ENCODE measurements around the gene WDFY4.

The WDFY4 gene

GRCh38 chr10:48896756-48897440, 212.2 kb downstream of the WDFY4 start:
- TF ChIP-seq FOXA1 (IDR thresholded peaks at IDR 0.05) (no peak), HDGF (IDR thresholded peaks at IDR 0.05; ENCODE audit: borderline replicate concordance) (no peak), SUZ12 (IDR thresholded peaks at IDR 0.05) (no peak), ZNF384 (IDR thresholded peaks at IDR 0.05) (no peak), CTBP1 (IDR thresholded peaks at IDR 0.05; ENCODE audit: borderline replicate concordance) (no peak), FOXK2 (IDR thresholded peaks at IDR 0.05) (no peak), LEF1 (IDR thresholded peaks at IDR 0.05; ENCODE audit: borderline replicate concordance) (no peak), ELF4 (IDR thresholded peaks at IDR 0.05) (no peak), NFRKB (IDR thresholded peaks at IDR 0.05) (no peak), SP1 (IDR thresholded peaks at IDR 0.05) (no peak), ARNT (IDR thresholded peaks at IDR 0.05) (no peak), FOXM1 (IDR thresholded peaks at IDR 0.05; ENCODE audit: borderline replicate concordance) (no peak)
- ChIA-PET POLR2A (no interaction called here), CTCF (no interaction called here)
- DNase-seq (ENCODE audit: extremely low spot score) = no peak

- ChIA-PET CTCF (no interaction called here), POLR2A (no interaction called here)
- TF ChIP-seq PKNOX1 (IDR thresholded peaks at IDR 0.05) (no peak), TARDBP (IDR thresholded peaks at IDR 0.05) (no peak), FOXM1 (IDR thresholded peaks at IDR 0.05; ENCODE audit: borderline replicate concordance) (no peak), CTBP1 (IDR thresholded peaks at IDR 0.05; ENCODE audit: borderline replicate concordance) (no peak), NFRKB (IDR thresholded peaks at IDR 0.05) (no peak), SP1 (IDR thresholded peaks at IDR 0.05) (no peak), FOXK2 (IDR thresholded peaks at IDR 0.05) (no peak), ELF4 (IDR thresholded peaks at IDR 0.05) (no peak), FOXA1 (IDR thresholded peaks at IDR 0.05) (no peak), L3MBTL2 (conservative IDR thresholded peaks at IDR 0.05) (no peak), SUZ12 (IDR thresholded peaks at IDR 0.05) (no peak), BHLHE40 (IDR thresholded peaks at IDR 0.05; ENCODE audit: borderline replicate concordance) (no peak), HDGF (IDR thresholded peaks at IDR 0.05; ENCODE audit: borderline replicate concordance) (no peak), ARNT (IDR thresholded peaks at IDR 0.05) (no peak), LEF1 (IDR thresholded peaks at IDR 0.05; ENCODE audit: borderline replicate concordance) (no peak), ZNF384 (IDR thresholded peaks at IDR 0.05) (no peak)
- no peak for DNase-seq (ENCODE audit: extremely low spot score)
Measured at GRCh38 chr10:48897441-48897790, 212.7 kb downstream of the WDFY4 start.

GRCh38 chr10:48898426-48898825, 213.8 kb downstream of the WDFY4 start:
- TF ChIP-seq L3MBTL2 (conservative IDR thresholded peaks at IDR 0.05) = no peak
- TF ChIP-seq SUZ12 (IDR thresholded peaks at IDR 0.05) = no peak
- TF ChIP-seq SP1 (IDR thresholded peaks at IDR 0.05) = no peak
- no peak for TF ChIP-seq BHLHE40 (IDR thresholded peaks at IDR 0.05; ENCODE audit: borderline replicate concordance)
- TF ChIP-seq ELF4 (IDR thresholded peaks at IDR 0.05) = no peak
- ChIA-PET CTCF (no interaction called here), POLR2A (no interaction called here)
- DNase-seq (ENCODE audit: extremely low spot score) = no peak

GRCh38 chr10:48899781-48900180, 215.1 kb downstream of the WDFY4 start:
- CTCF ChIA-PET = no interaction called here
- TF ChIP-seq BHLHE40 (IDR thresholded peaks at IDR 0.05; ENCODE audit: borderline replicate concordance) = no peak
- no peak for TF ChIP-seq FOXA1 (IDR thresholded peaks at IDR 0.05)
- TF ChIP-seq PKNOX1 (IDR thresholded peaks at IDR 0.05) = no peak
- no peak for TF ChIP-seq NFRKB (IDR thresholded peaks at IDR 0.05)
- no peak for TF ChIP-seq CTBP1 (IDR thresholded peaks at IDR 0.05; ENCODE audit: borderline replicate concordance)
- TF ChIP-seq HDGF (IDR thresholded peaks at IDR 0.05; ENCODE audit: borderline replicate concordance) = no peak
- TF ChIP-seq L3MBTL2 (conservative IDR thresholded peaks at IDR 0.05) = no peak
- TF ChIP-seq ELF4 (IDR thresholded peaks at IDR 0.05) = no peak
- no peak for DNase-seq (ENCODE audit: extremely low spot score)
- POLR2A ChIA-PET = no interaction called here

GRCh38 chr10:48900371-48900801, 215.7 kb downstream of the WDFY4 start:
- ChIA-PET CTCF (no interaction called here), POLR2A (no interaction called here)

More at GRCh38 chr10:48900371-48900801, 215.7 kb downstream of the WDFY4 start:
- no peak for DNase-seq (ENCODE audit: extremely low spot score)
- TF ChIP-seq ELF4 (IDR thresholded peaks at IDR 0.05) = no peak
- TF ChIP-seq ARNT (IDR thresholded peaks at IDR 0.05) = no peak
- no peak for TF ChIP-seq ZNF384 (IDR thresholded peaks at IDR 0.05)
- no peak for TF ChIP-seq BHLHE40 (IDR thresholded peaks at IDR 0.05; ENCODE audit: borderline replicate concordance)
- TF ChIP-seq NFRKB (IDR thresholded peaks at IDR 0.05) = no peak
- no peak for TF ChIP-seq FOXM1 (IDR thresholded peaks at IDR 0.05; ENCODE audit: borderline replicate concordance)
- TF ChIP-seq FOXA1 (IDR thresholded peaks at IDR 0.05) = no peak
- no peak for TF ChIP-seq CTBP1 (IDR thresholded peaks at IDR 0.05; ENCODE audit: borderline replicate concordance)
- TF ChIP-seq LEF1 (IDR thresholded peaks at IDR 0.05; ENCODE audit: borderline replicate concordance) = no peak
- no peak for TF ChIP-seq TARDBP (IDR thresholded peaks at IDR 0.05)
- TF ChIP-seq SUZ12 (IDR thresholded peaks at IDR 0.05) = no peak
- no peak for TF ChIP-seq L3MBTL2 (conservative IDR thresholded peaks at IDR 0.05)
- TF ChIP-seq SP1 (IDR thresholded peaks at IDR 0.05) = no peak
- TF ChIP-seq HDGF (IDR thresholded peaks at IDR 0.05; ENCODE audit: borderline replicate concordance) = no peak
- no peak for TF ChIP-seq PKNOX1 (IDR thresholded peaks at IDR 0.05)
- TF ChIP-seq FOXK2 (IDR thresholded peaks at IDR 0.05) = no peak

Data from HEK293T (cell line).